ENCODE measurements around the gene ATP6V0A1.
A peak's percentile ranks its signal among the peaks of the same experiment; 100 is the strongest.
"Not testable (repeated sequence)": the region's sequence is repeated elsewhere in the genome, so short reads cannot be mapped to it uniquely, and the experiment has no call there.

Gene ATP6V0A1

DNA sequence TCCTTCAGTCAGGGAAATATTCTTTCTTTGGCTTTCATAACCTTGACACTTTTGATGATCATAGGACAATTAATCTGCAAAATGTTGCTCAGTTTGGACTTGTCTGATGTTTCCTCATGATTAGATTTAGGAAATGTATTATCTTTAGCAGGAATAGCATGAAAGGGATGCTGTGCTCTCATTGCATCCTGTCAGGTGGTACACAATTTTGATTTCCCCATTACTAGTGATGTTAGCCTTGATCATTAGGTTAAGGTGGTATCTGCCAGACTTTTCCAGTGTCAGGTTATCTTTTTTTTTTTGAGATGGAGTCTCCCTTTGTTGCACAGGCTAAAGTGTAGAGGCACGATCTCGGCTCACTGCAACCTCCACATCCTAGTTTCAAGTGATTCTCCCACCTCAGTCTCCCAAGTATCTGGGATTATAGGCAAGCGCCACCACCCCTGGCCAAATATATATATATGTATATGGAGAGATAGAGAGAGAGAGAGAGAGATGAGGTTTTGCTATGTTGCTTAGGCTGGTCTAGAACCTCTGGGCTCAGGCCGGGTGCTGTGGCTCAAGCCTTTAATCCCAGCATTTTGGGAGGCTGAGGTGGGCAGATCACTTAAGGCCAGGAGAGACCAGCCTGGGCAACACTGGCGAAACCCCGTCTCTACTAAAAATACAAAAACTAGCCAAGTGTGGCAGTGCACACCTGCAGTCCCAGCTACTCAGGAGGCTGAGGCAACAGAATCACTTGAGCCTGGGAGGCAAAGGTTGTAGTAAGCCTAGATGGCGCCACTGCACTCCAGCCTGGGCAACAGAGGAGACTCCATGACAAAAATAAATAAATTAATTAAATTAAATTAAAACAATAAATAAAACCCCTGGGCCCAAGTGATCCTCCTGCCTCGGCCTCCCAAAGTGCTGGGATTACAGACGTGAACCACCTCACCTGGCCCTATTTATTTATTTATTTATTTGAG lies 19.8 kb upstream of the ATP6V0A1 start:
- peak; percentile 53 for DNase-seq

DNA sequence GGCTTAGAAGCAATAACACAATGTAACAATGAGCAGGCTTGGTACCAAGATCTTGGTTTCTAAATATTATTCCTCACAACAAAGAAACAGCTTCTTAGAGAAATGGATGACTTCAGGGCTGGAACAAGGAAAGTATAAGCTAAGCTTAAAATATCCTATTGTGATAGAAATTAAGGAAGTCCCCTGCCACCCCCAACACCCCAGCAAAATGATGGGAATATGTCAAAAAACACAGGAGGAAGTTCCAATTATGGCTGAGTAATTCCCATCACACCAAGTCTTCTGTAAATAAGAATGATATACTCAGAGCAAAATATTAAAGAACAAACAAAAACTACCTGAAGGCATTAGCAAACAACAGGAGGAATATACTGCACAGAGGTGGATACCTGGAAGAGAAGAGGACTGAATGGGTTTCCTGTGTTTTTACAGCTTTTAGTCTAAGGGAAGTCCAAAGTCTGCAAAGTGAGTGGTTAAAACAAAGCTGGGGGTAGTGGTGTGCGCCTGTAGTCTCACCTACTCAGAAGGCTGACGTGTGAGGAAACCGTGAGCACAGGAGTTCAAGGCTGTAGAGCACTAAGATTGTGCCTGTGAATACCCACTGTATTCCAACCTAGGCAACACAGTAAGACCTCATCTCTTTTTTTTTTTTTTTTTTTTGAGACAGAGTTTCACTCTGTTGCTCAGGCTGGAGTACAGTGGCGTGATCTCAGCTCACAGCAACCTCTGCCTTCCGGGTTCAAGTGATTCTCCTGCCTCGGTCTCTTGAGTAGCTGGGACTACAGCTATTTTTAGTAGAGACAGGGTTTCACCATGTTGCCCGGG lies 17.1 kb upstream of the ATP6V0A1 start:
- no peak for DNase-seq

DNA sequence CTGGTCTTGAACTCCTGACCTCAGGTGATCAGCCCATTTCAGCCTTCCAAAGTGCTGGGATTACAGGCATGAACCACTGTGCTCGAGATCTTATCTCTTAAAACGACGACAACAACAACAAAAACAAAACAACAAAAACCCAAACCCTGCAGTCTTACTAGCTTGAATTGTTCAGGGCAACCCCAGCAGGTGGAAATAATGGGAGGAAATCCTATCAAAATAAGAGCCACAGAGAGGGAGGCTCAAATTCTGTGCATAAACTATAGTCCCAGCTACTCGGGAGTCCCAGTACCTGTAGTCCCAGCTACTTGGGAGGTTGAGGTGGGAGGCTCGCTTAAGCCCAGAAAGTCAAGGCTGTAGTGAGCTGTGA lies 16.5 kb upstream of the ATP6V0A1 start:
- no peak for DNase-seq

DNA sequence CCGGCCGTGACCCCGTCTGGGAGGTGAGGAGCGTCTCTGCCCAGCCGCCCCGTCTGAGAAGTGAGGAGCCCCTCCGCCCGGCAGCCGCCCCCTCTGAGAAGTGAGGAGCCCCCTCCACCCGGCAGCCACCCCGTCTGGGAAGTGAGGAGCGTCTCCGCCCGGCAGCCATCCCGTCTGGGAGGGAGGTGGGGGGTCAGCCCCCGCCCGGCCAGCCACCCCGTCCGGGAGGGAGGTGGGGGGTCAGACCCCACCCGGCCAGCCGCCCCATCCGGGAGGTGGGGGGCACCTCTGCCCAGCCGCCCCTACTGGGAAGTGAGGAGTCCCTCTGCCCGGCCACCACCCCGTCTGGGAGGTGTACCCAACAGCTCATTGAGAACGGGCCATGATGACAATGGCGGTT lies 9.5 kb upstream of the ATP6V0A1 start:
- not testable (repeated sequence) for DNase-seq

DNA sequence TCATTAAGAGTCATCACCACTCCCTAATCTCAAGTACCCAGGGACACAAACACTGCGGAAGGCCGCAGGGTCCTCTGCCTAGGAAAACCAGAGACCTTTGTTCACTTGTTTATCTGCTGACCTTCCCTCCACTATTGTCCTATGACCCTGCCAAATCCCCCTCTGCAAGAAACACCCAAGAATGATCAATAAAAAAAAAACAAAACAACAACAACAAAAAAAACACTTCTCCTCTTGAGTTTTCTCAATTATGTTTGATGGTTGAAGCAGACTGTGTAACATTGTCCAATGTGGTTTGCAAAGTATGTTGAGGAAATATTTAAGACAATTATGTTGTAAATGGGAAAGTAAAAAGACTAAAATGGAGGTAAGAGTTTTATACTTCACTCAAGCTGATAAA lies 8.8 kb upstream of the ATP6V0A1 start:
- DNase-seq, result not testable (repeated sequence)

DNA sequence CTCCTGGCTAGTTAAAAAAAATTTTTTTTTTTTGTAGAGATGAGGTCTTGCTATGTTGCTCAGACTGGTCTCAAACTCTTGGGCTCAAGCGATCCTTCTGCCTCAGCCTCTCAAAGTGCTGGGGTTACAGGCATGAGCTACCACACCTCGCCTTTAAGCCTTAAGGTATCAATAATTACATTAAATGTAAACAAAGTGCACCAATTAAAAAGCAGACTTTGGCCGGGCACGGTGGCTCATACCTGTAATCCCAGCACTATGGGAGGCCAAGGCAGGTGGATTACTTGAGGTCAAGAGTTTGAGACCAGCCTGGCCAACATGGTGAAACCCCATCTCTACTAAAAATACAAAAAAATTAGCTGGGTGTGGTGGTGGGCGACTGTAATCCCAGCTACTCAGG lies 7.4 kb upstream of the ATP6V0A1 start:
- DNase-seq, result not testable (repeated sequence)

DNA sequence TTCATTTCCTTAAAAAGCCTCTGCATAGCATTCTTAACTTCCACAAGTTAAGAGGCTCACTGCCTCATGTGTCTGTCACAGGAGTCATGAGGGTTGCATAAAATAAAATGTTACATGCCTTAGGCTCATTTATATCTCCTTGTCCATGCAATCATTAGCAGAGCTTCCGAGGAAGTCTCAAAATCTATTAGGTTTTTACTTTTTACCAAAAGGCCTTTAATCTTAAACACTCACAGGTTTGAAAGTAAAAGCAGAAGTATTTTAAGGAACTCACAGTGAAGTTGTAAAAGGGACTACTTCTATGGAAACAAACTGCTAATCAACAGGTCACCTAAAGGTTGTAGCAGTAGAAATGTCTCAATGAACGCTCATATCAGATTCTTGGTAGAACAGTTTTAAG lies 5.2 kb upstream of the ATP6V0A1 start:
- DNase-seq, result no peak

DNA sequence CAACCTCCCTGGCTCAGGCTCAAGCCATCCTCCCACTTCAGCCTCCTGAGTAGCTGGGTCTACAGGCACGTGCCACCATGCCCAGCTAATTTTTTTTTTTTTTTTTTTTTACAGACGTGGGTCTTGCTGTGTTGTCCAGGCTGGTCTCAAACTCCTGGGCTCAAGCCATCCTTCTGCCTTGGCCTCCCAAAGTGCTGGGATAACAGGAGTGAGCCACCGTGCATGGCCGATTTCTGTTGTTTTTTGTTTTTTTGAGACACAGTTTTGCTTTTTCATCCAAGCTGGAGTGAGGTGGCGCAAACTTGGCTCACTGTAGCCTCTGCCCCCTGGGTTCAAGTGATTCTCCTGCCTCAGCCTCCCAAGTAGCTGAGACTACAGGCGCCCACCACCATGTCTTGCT lies 3.7 kb upstream of the ATP6V0A1 start:
- not testable (repeated sequence) for DNase-seq

DNA sequence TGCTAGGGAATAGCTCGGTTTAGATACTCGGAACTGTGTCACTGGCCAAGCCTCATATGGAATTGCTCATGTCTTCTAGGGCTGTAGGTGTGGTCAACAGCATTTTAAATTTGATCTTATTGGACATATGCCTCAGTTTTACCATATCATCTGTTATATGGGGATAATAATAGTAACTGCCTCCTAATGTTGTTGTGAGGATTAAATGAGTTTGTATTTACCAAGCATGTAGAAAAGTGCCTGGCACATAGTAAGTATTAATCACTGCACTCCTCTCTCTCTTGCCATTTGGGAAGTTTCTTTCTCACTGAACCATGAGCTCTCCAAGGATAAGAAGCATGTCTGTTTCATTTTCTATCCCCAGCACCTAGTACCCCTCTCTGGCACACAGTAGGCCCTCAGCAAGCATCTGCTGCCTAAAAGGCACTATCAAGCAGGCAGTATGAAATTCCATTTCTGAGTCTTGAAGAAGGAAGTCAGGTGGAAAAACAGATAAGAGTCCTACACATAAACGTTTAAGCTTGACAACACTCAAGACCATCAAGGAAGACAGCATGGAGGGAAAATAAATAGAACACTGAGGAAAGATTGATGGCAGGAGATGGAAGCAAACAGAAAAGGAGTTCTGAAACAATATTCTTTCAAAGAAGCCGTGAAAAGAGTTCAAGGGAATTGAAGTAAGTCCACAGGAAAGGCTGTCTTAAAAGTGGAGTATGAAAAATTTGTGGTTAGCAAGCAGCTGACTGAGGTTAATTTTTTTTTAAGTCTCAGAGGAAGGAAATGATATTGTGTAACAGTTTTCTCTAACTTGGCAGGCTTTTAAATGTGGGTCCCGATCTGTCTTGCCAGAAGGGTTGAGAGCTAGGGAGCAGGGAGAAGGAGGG lies 2.2 kb upstream of the ATP6V0A1 start:
- DNase-seq, result no peak

DNA sequence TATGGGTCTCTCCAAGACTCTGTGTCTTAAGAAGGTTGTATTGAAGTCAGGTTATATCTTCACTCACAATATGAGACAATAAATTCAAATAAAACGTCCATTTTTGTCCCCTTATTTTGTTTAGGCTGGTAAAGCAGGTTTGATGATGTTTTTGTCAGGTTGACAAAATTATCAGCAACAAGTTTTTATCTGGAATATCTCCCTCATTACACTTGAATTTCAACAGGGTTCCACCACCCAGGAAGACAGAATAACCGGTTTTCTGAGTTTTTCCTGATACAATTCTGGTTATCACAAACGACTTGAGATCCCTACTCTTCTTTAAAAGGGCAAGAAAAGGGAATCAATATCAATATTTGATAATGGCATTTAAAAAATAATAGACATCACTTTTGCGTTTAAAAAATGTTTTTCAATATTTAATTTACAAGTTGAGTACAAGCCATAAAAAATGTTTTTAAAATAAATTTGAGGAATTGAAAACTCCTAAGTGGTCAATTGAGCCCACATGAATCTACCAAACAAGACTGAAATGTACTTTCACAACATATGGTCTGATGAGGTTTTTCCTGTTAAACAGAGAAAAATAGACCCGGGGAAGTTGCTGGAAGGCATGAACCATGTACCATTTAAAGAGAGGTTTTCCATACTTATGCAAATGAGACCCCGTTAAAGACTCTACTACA lies 1.4 kb upstream of the ATP6V0A1 start:
- no peak for DNase-seq

DNA sequence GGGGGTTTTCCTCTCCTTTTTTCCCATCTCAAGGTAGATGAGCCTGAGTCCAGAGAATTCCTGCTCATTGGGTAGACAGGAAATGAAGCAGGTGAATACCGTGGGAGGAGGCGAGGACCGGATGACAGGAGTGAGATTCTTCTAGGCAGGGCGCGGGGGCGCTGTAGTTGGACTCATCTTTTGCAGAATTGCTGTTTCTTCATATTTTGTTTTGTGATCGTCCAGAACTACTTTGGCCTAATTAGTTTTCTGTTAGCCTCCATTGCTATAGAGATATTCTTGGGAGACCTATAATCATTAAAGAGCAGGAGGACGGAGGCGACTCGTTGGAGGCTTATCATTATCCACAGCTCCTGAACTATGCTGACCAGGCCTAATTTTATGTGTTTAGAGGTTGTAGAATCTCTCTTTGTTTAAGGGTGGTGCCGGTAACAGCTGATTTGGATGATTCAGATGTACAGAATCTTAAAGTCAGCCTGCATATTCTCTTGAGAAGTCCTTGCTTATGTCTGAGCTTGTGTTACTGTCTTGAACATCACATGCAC lies 650 bp downstream of the ATP6V0A1 start:
- peak; percentile 19 for DNase-seq

DNA sequence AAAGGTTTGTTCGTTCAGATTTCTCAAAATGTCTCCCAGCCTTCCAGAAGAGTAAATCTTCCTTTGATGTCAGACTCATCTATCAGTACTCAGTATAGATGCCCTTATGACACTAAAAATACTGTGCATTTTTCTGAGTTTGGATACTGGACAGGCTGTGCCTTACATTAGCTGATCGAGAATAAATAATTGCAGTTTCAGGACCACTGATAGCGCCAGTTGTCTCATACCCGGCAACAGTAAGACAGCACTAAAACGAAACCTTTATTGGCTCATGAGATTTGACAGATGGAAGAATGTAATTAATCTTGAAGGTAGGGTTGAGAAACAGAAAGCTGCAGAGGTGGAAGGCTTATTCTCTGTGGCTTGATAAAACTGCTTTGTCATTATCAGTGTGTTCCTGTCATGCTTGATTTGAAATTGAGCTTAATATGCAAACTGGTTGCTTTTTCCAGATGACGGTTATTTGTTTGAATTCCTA lies 1.2 kb downstream of the ATP6V0A1 start:
- DNase-seq, result no peak

DNA sequence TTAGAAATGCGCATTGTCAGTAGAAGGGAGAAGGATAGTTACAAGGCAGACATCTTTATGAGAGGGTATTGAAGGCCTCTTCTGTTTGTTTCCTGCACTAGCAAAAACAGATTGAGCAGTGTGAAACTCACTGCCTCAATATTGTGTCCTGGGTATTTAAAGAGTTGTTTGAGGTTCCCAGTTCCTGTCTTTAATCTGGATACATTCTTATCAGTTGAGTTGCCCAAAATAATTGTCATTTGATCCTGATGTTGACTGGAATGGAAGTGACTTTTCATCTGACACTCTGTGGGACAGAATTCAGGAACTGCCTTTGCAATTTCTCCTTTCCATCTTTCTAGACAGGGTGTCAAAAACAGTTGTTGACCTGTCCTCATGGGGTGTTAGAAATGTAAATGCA lies 1.7 kb downstream of the ATP6V0A1 start:
- no peak for DNase-seq

DNA sequence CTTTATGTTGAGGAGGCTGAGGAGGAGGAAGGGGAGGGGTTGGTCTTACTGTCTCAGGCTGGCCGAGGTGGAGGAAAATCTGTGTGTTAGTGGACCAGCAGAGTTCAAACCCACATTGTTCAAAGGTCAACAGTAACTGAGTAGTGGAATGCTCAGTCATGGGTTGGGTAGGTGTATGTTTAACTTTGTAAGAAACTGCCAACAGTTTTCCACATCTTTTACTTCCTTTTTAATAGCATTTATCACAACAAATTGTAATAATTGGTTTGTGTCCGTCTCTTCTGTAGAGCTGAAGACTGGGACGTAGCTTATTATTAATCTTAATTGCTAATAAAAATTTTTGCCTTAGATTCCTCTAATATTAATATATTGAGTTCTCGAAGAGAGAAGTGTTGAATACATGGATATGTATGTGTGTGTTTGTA lies 5.3 kb downstream of the ATP6V0A1 start:
- DNase-seq, result no peak

DNA sequence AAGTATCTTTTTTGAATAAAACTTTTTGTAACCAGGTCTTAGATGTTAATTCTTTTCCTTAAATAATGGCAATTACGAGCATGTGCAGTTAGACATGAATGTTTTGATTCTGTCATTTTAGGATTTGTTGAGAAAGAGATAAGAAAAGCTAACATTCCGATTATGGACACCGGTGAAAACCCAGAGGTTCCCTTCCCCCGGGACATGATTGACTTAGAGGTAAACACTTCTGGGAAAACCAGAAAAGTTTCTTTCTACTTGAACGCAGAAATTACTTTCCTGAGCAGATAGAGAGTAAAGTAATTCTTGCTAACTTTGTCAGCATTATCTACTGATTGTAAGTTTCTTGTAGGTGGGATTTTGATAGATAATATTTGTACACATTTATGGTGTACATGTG lies 9.2 kb downstream of the ATP6V0A1 start:
- no peak for DNase-seq

DNA sequence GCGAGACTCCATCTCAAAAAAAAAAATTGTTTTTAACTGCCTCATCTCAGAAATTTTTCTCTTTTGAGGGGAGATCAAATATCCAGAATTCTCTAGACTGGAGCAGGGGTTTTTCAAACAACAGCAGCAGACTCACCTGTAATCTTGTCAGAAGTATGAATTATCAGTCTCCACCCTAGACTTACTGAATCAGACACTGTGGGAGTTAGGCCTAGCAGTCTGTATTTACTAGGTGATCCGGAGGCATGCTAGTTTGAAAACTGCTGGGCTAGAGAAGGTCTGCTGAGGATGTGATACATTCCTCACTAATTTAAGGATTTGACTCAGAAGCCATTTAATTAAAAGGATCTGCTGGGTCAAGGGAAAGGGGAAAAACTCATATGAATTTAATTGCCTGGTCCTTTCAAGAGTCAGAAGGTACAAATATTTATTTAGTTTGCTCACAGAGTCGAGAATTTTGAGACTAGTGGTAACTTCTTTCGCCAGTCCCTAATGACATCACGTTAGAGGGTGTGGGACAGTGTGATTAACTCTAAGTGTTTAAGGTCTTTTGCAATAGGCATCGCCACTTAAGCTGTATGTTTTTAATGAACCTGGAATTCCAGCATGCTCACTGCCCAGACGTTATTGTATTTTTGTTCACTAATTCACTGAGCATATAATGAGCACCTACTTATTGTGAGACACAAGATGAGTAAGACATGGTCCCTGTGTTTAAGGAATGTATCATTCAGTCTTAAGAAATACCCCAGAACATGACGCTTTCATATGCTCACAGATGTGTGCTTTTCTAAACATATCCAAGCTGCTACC lies 14.2 kb downstream of the ATP6V0A1 start:
- DNase-seq, result no peak

DNA sequence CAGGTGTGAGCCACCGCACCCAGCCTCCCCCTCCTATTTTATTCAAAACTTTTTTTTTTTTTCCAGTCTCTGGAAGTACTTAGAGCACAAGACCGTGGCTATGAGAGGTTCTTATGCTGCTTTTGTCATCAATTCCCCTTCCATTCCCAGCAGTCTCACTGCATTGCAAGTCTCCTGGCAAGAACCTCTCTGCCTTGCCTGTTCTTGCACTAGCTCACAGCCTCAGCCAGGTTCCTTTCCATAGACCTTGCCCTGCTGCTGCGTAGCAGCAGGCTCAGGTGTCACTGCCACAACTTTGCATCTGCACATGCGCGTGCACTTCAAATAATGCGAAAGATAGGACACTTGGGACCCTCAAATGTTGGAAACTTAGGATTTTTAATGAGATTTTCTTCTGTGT lies 15.6 kb downstream of the ATP6V0A1 start:
- DNase-seq, result no peak

DNA sequence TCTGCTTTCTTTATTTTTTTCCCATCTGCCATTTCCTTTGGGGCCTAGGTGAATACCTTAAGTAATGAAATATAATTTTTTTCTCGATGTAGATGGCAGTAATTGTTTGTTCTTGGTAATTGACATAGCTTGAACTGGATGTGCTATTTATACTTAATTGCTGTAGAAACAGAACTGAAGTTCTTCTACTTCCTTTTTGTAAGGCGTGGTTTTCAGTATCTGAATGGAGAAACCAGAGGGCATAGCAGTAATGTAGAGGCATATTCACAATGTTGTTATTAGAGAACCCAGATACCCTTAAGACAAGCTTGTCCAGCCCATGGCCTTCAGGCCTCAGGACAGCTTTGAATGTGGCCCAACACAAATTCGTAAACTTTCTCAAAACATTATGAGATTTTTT lies 16.4 kb downstream of the ATP6V0A1 start:
- no peak for DNase-seq

DNA sequence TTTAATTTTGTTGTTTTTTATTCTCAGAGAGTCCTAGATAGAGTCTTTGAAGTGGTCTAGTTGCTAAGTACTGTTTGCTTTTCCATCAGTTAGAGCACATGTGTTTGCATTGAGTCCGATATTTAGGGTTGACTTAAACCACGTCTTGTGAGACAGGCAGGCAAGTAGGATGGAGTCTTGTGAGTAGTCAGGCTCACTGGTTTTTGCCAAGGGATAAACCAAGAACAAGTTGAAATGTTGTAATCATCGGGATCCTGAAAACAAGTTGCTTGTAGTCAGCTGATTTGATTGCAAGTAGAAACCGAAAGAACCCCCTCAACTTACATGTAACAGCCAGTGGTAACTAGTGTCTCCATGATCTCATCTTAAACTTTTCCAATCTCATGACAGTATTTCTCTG lies 17.2 kb downstream of the ATP6V0A1 start:
- no peak for DNase-seq

DNA sequence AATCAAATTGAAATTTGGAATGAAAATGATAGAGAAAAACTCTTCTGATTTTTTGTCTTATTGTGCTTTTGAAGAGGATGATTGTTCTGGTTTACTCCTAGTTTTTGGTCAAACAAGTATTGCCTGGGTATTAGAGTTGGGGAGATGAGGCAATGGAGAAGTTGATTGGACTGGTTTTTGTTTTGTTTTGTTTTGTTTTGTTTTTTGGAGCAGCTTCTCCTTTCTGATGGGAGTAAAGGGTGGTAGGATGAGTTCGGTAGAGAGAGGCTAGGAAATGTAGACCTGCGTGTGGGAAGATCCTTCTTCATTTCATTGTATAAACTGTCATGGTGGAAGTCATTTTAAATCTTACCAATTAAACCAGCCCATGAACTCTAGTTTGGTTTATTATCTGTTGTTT lies 17.7 kb downstream of the ATP6V0A1 start:
- no peak for DNase-seq

DNA sequence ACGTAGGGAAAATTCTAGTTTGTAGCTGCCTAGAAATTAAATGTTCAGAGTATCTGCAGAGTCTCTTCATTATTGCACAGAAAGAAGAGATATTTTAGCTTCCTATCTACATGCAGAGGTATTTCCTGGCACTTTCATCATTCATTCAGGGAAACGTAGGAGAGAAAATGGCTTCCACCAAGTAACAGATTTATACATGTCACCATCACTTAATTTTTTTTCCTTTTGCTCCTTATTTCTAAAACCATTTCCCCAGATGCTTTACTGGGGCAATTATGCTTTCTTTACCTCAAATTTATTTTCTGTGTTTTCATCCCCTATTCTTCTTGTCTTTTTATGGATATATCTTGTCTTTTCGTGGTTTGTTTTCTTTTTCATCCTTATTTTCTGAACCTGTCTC lies 18.5 kb downstream of the ATP6V0A1 start:
- DNase-seq, result no peak
